Coronary artery (tissue), 2 donors: Measurements from ENCODE around the gene HNRNPA3.

Experiments
- DNase-seq: peaks from one replicate; pipeline ENCODE4 v3.0.0-alpha.2; 2017; ENCODE audit warnings: low spot score
- H3K27ac ChIP-seq, 2 donors: fragments of 200-600 bp; sonication (generic); one replicate each; pipeline ENCODE4 v1.5.1; 2016 to 2019
- H3K4me3 ChIP-seq: fragments of 200-600 bp; sonication (generic); 2 replicates; pipeline ENCODE4 v1.5.1; 2016; ENCODE audit warnings: mild to moderate bottlenecking, moderate library complexity
- CTCF ChIP-seq: fragments of 200-600 bp; sonication (generic); IDR thresholded peaks from one replicate; pipeline ENCODE4 v1.5.1; 2019; ENCODE audit warnings: antibody characterized with exemption

Gene HNRNPA3

GRCh38 chr2:177239053-177239452 lies 26.5 kb downstream of the HNRNPA3 start:
- peak overlapping the region; percentile 53 to 69 for H3K27ac ChIP-seq
- no peak overlapping the region for H3K4me3 ChIP-seq
- TF ChIP-seq CTCF = no peak
- DNase-seq = no peak

- peak overlapping the region; percentile 37 for H3K4me3 ChIP-seq
- H3K27ac ChIP-seq = peak overlapping the region; percentile 70 to 83
- no peak for DNase-seq
- no peak for TF ChIP-seq CTCF
Measured at GRCh38 chr2:177239932-177240630, 27.5 kb downstream of the HNRNPA3 start.

- no peak for TF ChIP-seq CTCF
- peak overlapping the region; percentile 46 for H3K4me3 ChIP-seq
- H3K27ac ChIP-seq = peak overlapping the region; percentile 83 to 90
- DNase-seq = no peak
Measured at GRCh38 chr2:177241711-177242120, 29.1 kb downstream of the HNRNPA3 start.

- Histone ChIP-seq H3K4me3 (peak overlapping the region; percentile 46), H3K27ac (peak overlapping the region; percentile 83 to 90)
- DNase-seq = no peak
- no peak for TF ChIP-seq CTCF
Measured at GRCh38 chr2:177242121-177242987, 29.8 kb downstream of the HNRNPA3 start.

GRCh38 chr2:177243073-177243472 lies 30.5 kb downstream of the HNRNPA3 start:
- TF ChIP-seq CTCF = no peak
- H3K4me3 ChIP-seq = peak overlapping the region; percentile 46
- DNase-seq = no peak

GRCh38 chr2:177243476-177243875 lies 30.9 kb downstream of the HNRNPA3 start:
- Histone ChIP-seq H3K4me3 (no peak overlapping the region), H3K27ac (peak overlapping the region; percentile 83 to 90)
- TF ChIP-seq CTCF = no peak
- DNase-seq = no peak

More at GRCh38 chr2:177243073-177243472, 30.5 kb downstream of the HNRNPA3 start:
- H3K27ac ChIP-seq = peak overlapping the region; percentile 83 to 90
